Upper lobe of left lung (tissue), 6 donors: ENCODE results near the gene PRMT2. TPM values are rescaled to one million over a fixed set of nuclear protein-coding genes. Genes with fewer than 3 reads are reported as not detected.

ENCODE experiments used
- ATAC-seq, 2 donors: fragments of 200-7000 bp; cut with Tn5 transposase; one replicate each; pipeline ENCODE4 v1.9.1; 2022; ENCODE audit warnings: mild to moderate bottlenecking in 2 of 2, moderate library complexity in 2 of 2; ENCODE audit not compliant: low FRiP score in 2 of 2
- DNase-seq, 2 donors: peaks; one replicate each; pipeline ENCODE4 v3.0.0-alpha.2; 2019 to 2020
- H3K27ac ChIP-seq, 4 donors: fragments of 200-600 bp; sonication (generic); one replicate each; pipeline ENCODE4 v1.5.1; 2016 to 2019
- H3K27me3 ChIP-seq, 4 donors: fragments of 200-600 bp; sonication (generic); one replicate each; pipeline ENCODE4 v1.5.1; 2017 to 2019
- H3K36me3 ChIP-seq, 4 donors: fragments of 200-600 bp; sonication (generic); one replicate each; pipeline ENCODE4 v1.5.1; 2016 to 2019
- H3K4me1 ChIP-seq, 4 donors: fragments of 200-600 bp; sonication (generic); one replicate each; pipeline ENCODE4 v1.5.1; 2018 to 2019
- H3K4me3 ChIP-seq, 4 donors: fragments of 200-600 bp; sonication (generic); one replicate each; pipeline ENCODE4 v1.5.1; 2017 to 2019; ENCODE audit warnings: mild to moderate bottlenecking in 2 of 4, moderate library complexity in 1 of 4
- H3K9me3 ChIP-seq, 4 donors: fragments of 200-600 bp; sonication (generic); one replicate each; pipeline ENCODE4 v1.5.1; 2018 to 2019
- CTCF ChIP-seq, 6 experiments: fragments of 450-650 bp in 4 of 6; fragments of 200-600 bp in 2 of 6; sonication (generic) in 2 of 6; IDR thresholded peaks; one replicate each; pipeline ENCODE4 v1.5.1; 2016 to 2019; ENCODE audit warnings: antibody characterized with exemption in 6 of 6
- EP300 ChIP-seq, 4 donors: sonication (generic); formaldehyde crosslinking; IDR thresholded peaks; one replicate each; pipeline ENCODE4 v1.5.1; 2017; ENCODE audit warnings: antibody characterized with exemption in 4 of 4, control low read depth in 2 of 4
- POLR2A ChIP-seq, 4 donors: fragments of 450-650 bp; IDR thresholded peaks; one replicate each; pipeline ENCODE4 v1.5.1; 2016 to 2017; ENCODE audit warnings: antibody characterized with exemption in 4 of 4, mild to moderate bottlenecking in 2 of 4
- POLR2AphosphoS5 ChIP-seq, 2 donors: sonication (generic); formaldehyde crosslinking; IDR thresholded peaks; one replicate each; pipeline ENCODE4 v1.5.1; 2017; ENCODE audit warnings: antibody characterized with exemption in 2 of 2
- WGBS, 2 donors: methylation state at CpG; one replicate each; pipeline ENCODE4 v1.1.5; 2017 to 2018; 5-methylcytosine and 5-hydroxymethylcytosine counted together
- total RNA-seq, 6 donors: library from RNA; depleted of rRNA in 4 of 6; stranded (reverse); fragments of >200 nt in 4 of 6; gene quantifications; one replicate each; pipeline versions ENCODE4 v1.1.0 to v1.2.1, GENCODE V29; 2016 to 2021
- donor health status: DM: no; HTN: no; CAD: no; lungs with moderate emphysema.
- donor health status: DM: no; HTN: yes; CAD: no; lungs with severe emphysema.

PRMT2 gene
- total RNA-seq, 6 donors from 2014 or later, result 91.6 to 152 (median 115) TPM

- DNase-seq, result no peak
- ATAC-seq, result no peak
- 84 to 92% methylated on average over 5 to 8 of the region's 8 CpGs for WGBS, 2 donors
- TF ChIP-seq POLR2A (IDR thresholded peaks at IDR 0.05) (no peak), CTCF (IDR thresholded peaks at IDR 0.05) (no peak), EP300 (IDR thresholded peaks at IDR 0.05) (no peak), POLR2AphosphoS5 (IDR thresholded peaks at IDR 0.05) (no peak)
- peaks cover 0 to 9% (median 2%) of the 10 kb centered on the region in 4 donors for H3K4me1 ChIP-seq
- H3K9me3 ChIP-seq, result peaks cover 0 to 2% (median 0%) of the 10 kb centered on the region in 4 donors
- no peak overlapping the region for H3K4me3 ChIP-seq
- no peaks in the 10 kb centered on the region for H3K27me3 ChIP-seq
- peaks cover 0 to 53% (median 33%) of the 10 kb centered on the region in 4 donors for H3K36me3 ChIP-seq
- no peak overlapping the region for H3K27ac ChIP-seq
Observed at GRCh38 chr21:46660505-46660904, 25.0 kb downstream of the PRMT2 start.

- Histone ChIP-seq H3K27me3 (no peaks in the 10 kb centered on the region), H3K36me3 (peaks cover 0 to 46% (median 33%) of the 10 kb centered on the region in 4 donors), H3K4me3 (peak overlapping the region in 3 of 4 donors; percentile 0 to 34 (median 22)), H3K9me3 (no peaks in the 10 kb centered on the region), H3K4me1 (peaks cover 0 to 9% (median 2%) of the 10 kb centered on the region in 4 donors), H3K27ac (peak overlapping the region in 1 of 4 donors; percentile 21)
- ATAC-seq (peak; percentile 75 to 88), DNase-seq (peak; percentile 55 to 95)
- 43 to 45% methylated on average over 17 to 29 of the region's 29 CpGs for WGBS, 2 donors
- TF ChIP-seq EP300 (IDR thresholded peaks at IDR 0.05) (no peak), CTCF (IDR thresholded peaks at IDR 0.05) (peak; percentile 51 to 76 (median 56))
Observed at GRCh38 chr21:46661211-46661625, 25.7 kb downstream of the PRMT2 start.

GRCh38 chr21:46661642-46662366 lies 26.3 kb downstream of the PRMT2 start:
- H3K9me3 ChIP-seq, result no peaks in the 10 kb centered on the region
- 87 to 95% methylated on average over 22 to 29 of the region's 61 CpGs for WGBS, 2 donors
- H3K27me3 ChIP-seq, result no peaks in the 10 kb centered on the region
- TF ChIP-seq CTCF (IDR thresholded peaks at IDR 0.05), result no peak
- no peak for TF ChIP-seq POLR2A (IDR thresholded peaks at IDR 0.05)
- no peak for TF ChIP-seq POLR2AphosphoS5 (IDR thresholded peaks at IDR 0.05)
- no peak for TF ChIP-seq EP300 (IDR thresholded peaks at IDR 0.05)
- DNase-seq, result peak in 1 of 2 donors; percentile 72
- H3K4me1 ChIP-seq, result peaks cover 0 to 13% (median 2%) of the 10 kb centered on the region in 4 donors
- peaks cover 0 to 42% (median 33%) of the 10 kb centered on the region in 4 donors for H3K36me3 ChIP-seq
- H3K27ac ChIP-seq, result peak overlapping the region in 1 of 4 donors; percentile 21
- H3K4me3 ChIP-seq, result peak overlapping the region in 3 of 4 donors; percentile 0 to 34 (median 22)
- peak in 1 of 2 donors; percentile 19 for ATAC-seq

GRCh38 chr21:46662367-46662654 lies 26.8 kb downstream of the PRMT2 start:
- peak in 1 of 2 donors; percentile 9 for ATAC-seq
- 96% methylated on average over 11 of the region's 11 CpGs; no CpG with 5 or more reads in 1 of the 2 donors for WGBS, 2 donors
- H3K36me3 ChIP-seq, result peaks cover 0 to 39% (median 33%) of the 10 kb centered on the region in 4 donors

More at GRCh38 chr21:46662367-46662654, 26.8 kb downstream of the PRMT2 start:
- H3K4me3 ChIP-seq, result no peak overlapping the region
- TF ChIP-seq POLR2A (IDR thresholded peaks at IDR 0.05), result no peak
- TF ChIP-seq CTCF (IDR thresholded peaks at IDR 0.05), result no peak
- TF ChIP-seq POLR2AphosphoS5 (IDR thresholded peaks at IDR 0.05), result no peak
- no peak for TF ChIP-seq EP300 (IDR thresholded peaks at IDR 0.05)
- H3K4me1 ChIP-seq, result peaks cover 4 to 18% (median 6%) of the 10 kb centered on the region in 4 donors
- DNase-seq, result peak in 1 of 2 donors; percentile 73
- no peak overlapping the region for H3K27ac ChIP-seq
- peaks cover 0 to 4% (median 0%) of the 10 kb centered on the region in 4 donors for H3K27me3 ChIP-seq
- H3K9me3 ChIP-seq, result no peaks in the 10 kb centered on the region
